Activated CD4-positive, alpha-beta T cell treated with anti-CD3 and anti-CD28 coated beads, Interleukin-2, amount 50 U/mL, for 4 hours (primary cell): ENCODE results near the gene TXNDC12.

Source experiments
- DNase-seq, 2 experiments: peaks; one replicate each; pipeline ENCODE4 v3.0.0-alpha.2; 2020

The TXNDC12 gene

GRCh38 chr1:51990478-51990965 is 64.5 kb downstream of the TXNDC12 start, which contains the start of gene RAB3B:
RAB3B (minus strand) TSS chr1:51990700; CDS start chr1:51977117, 13,583 bp downstream.
- peak; percentile 87 for DNase-seq

- DNase-seq: no peak
Measured at GRCh38 chr1:51989582-51990477, 65.2 kb downstream of the TXNDC12 start.

- no peak for DNase-seq
Measured at GRCh38 chr1:51988254-51988653, 66.7 kb downstream of the TXNDC12 start.

- no peak for DNase-seq
Measured at GRCh38 chr1:51986718-51987117, 68.3 kb downstream of the TXNDC12 start.

GRCh38 chr1:51982161-51982560 is 72.8 kb downstream of the TXNDC12 start:
- DNase-seq: no peak

- DNase-seq: no peak
Measured at GRCh38 chr1:51981555-51981954, 73.4 kb downstream of the TXNDC12 start.

- no peak for DNase-seq
Measured at GRCh38 chr1:51978099-51978498, 76.9 kb downstream of the TXNDC12 start.

GRCh38 chr1:51976846-51977602 is 78.0 kb downstream of the TXNDC12 start:
- no peak for DNase-seq

GRCh38 chr1:51973587-51974474 is 81.2 kb downstream of the TXNDC12 start:
- DNase-seq: no peak
